ENCODE measurements around the gene LPO.

The LPO gene

GRCh38 chr17:58270476-58271215 lies 32.3 kb downstream of the LPO start:
- no peak for TF ChIP-seq CTCF (IDR thresholded peaks at IDR 0.05; ENCODE audit: control extremely low read depth, extremely low read depth, low read depth, missing control alignments)
- DNase-seq (ENCODE audit: extremely low spot score): no peak
- POLR2A ChIA-PET: no interaction called here
- CTCF ChIA-PET: interaction anchor here (1.1 to 1.2 kb wide), 2 partner anchors 34 to 70 kb away, joined by 3 to 4 read pairs; no protein-coding TSS in a partner anchor

GRCh38 chr17:58271216-58271931 lies 33.0 kb downstream of the LPO start:
- TF ChIP-seq CTCF (IDR thresholded peaks at IDR 0.05; ENCODE audit: control extremely low read depth, extremely low read depth, low read depth, missing control alignments): no peak
- DNase-seq (ENCODE audit: extremely low spot score): peak; percentile 14
- ChIA-PET POLR2A (no interaction called here), CTCF (interaction anchor here (1.1 to 1.2 kb wide), 2 partner anchors 35 to 71 kb away, joined by 3 to 4 read pairs; no protein-coding TSS in a partner anchor)

- ChIA-PET CTCF (interaction anchor here (1.8 kb wide), 1 partner anchor 23 kb away, joined by 6 read pairs; no protein-coding TSS in a partner anchor), POLR2A (no interaction called here)
- DNase-seq (ENCODE audit: extremely low spot score): no peak
- no peak for TF ChIP-seq CTCF (IDR thresholded peaks at IDR 0.05; ENCODE audit: control extremely low read depth, extremely low read depth, low read depth, missing control alignments)
Observed at GRCh38 chr17:58272367-58273280, 34.2 kb downstream of the LPO start.

- ChIA-PET POLR2A (no interaction called here), CTCF (interaction anchor here (1.8 kb wide), 1 partner anchor 24 kb away, joined by 6 read pairs; no protein-coding TSS in a partner anchor)
- TF ChIP-seq CTCF (IDR thresholded peaks at IDR 0.05; ENCODE audit: control extremely low read depth, extremely low read depth, low read depth, missing control alignments): no peak
- DNase-seq (ENCODE audit: extremely low spot score): peak; percentile 58
Observed at GRCh38 chr17:58273453-58274104, 35.2 kb downstream of the LPO start.

GRCh38 chr17:58275417-58275816 lies 37.0 kb downstream of the LPO start:
- no peak for TF ChIP-seq CTCF (IDR thresholded peaks at IDR 0.05; ENCODE audit: control extremely low read depth, extremely low read depth, low read depth, missing control alignments)
- CTCF ChIA-PET: interaction anchor here (0.8 to 2.9 kb wide), 6 partner anchors 9 to 75 kb away, joined by 3 to 12 read pairs (median 4); no protein-coding TSS in a partner anchor
- no peak for DNase-seq (ENCODE audit: extremely low spot score)
- POLR2A ChIA-PET: no interaction called here
